ENCODE measurements around the gene KCNAB1.

Gene KCNAB1

DNA sequence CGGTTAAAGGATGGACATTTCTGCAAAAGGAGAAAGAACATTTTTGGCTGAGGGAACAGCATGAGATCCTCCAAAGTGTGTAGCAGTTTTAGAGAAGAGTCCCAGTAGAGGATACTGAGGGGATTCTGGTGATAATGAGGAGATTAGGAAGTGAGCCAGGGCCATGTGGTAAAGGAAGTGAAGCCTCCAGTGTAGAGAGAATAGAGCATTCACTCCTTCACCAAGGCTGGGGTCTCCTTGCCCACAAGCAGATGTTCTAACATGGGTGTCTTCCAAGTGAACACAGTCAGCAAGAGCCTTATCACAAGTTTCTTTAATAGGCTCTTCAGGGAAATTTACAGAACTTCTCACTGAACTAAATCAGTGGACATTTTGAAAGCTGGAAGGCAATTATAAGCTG is 260.9 kb downstream of the KCNAB1 start:
- DNase-seq = no peak

DNA sequence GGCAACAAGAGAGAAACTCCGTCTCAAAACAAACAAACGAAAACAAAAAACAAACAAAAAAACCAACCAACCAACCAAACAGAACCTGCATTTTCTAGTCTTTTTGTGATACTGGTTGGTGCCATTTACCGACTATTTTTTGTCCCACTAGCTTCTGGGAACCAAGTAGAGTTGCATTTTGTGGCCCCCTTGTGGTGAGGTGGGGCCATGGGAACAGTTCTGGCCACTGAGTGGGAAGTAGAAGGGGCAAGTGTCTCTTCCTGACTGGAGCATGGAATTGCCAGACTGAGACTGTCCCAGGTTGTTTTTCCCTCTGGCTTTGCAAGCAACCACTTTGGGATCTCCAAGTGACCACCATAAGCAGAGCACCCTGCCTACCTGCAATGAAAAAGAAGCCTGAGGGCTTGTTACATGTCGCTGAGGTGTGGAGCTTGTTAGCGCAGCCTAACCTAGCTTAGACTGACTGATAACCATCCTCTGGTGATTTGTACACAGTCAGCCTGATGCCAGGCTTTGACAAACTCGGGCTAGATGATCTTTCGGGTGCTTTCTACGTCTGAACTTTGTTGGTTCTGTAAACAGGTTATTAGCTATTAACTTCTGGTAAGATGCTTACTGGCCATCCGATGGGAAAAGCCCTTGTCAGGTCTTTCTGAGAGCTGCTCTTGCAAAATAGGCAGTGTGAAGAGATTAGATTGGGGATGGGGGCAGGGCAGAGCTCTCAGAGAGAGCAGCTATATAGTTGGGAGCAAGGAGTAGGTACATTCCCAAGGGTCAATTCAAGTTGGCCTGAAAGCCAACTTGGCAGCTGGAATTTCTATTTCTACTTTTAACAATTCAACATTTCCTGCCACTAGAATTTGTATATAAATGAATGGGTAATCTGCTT is 262.3 kb downstream of the KCNAB1 start:
- peak; percentile 39 for DNase-seq

DNA sequence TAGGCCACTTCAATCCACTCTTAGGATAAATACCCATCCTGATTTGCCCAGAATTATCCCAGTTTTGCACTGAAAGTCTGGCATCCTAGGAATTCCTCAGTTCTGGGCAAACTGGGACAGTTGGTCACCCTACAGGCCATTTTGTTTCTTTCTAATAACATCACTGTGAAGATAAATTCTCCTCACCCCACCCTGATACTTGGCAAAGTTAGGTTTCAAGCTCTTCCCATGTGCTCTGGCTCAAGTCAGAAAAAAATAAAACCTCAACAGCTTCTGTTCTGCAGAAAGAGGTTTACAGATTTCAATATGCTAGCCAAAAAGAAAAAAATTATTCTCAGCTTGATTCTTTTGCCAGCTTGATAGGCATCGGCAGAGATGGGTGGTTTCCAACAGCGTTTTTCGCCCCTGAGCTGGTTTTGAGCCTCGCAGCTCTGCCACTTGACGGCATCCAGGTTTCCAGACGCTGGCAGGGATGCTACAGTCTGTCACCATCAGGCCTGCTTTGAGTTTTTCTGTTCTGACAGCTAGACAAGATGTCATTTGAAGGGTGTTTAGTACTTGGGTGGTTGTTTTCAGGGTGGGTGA is 263.2 kb downstream of the KCNAB1 start:
- DNase-seq = no peak

DNA sequence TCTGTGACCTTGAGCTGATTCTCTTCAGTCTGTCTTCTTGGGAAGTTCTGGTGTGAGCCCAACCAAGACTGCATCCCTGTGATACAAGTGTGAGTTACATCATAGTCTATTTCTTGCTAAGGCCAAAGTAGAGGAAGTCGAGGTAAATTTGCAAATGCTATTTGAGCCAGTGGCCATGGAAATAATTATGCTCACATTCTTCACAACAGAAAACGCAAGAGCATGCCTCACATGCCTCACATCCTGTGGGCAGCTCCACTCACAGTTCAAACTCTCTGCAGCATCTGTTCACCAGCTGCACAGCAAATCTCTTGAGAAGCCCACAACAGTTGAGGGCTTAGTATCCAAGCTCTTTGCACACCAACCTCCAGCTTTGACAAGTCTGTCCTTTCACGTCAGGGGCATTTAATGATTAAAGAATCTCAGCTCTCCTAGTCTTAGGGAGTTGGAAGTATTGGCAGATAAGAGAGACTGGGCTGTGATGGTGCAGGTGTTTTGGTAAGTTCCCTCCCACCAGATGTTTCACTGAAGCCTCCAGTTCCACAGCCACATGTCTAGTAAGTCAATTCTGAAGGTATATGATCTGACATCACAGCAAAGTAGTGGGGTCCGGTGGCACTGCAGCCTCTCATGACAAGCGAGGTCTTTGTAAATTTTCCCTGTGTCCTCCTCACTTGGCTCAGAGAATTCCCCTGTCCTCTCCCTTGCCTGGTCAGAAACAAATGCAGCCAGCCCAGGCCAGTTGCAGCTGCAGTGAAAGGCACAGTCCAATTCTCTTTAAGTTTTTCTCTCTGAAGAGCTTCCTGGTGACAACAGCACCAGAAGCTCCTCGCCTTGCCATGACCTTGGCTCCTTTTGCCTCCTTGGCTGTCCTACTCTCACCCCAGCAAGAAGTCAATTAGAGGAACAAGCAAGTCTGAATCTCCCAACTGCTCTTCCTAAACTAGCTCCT is 268.4 kb downstream of the KCNAB1 start:
- no peak for DNase-seq

DNA sequence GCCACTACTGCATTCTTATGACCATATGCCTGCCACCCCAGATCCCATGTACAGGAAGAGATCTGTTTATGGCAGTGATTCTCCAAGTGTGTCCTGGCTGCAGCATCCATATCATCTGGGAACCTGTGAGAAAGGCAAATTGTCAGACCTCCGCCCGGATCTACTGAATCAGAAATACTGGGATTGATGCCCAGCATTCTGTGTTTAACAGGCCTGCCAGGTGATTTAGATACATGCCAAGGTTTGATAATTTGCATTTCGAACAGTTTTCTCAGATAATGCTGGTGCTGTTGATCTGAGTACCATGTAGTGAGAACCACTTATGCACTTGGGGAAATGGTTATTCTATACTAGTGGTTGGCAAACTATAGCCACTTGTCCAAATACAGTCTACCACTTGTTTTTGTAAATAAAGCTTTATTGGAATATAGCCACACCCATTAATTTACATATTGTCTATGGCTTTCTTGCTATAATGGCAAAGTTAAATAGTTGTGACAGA is 269.1 kb downstream of the KCNAB1 start:
- no peak for DNase-seq

DNA sequence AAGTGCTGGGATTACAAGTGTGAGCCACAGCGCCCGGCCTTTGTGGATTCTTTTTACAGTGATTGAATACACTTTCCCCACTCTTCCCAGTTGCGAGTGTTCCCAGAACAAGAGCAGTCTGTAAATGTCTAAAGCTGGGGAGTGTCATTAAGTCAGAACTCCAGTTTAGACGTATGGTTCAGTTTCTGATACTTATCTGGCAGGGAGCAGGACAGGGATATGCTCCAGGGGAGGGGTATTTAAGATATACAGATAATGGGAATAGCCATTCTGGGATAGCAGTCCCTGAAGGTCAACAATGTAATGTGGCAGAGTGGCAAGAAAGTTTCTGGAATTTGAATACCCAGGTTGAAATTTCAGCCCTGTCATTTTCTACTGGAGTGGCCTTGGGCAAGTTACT is 270.5 kb downstream of the KCNAB1 start:
- DNase-seq = no peak

DNA sequence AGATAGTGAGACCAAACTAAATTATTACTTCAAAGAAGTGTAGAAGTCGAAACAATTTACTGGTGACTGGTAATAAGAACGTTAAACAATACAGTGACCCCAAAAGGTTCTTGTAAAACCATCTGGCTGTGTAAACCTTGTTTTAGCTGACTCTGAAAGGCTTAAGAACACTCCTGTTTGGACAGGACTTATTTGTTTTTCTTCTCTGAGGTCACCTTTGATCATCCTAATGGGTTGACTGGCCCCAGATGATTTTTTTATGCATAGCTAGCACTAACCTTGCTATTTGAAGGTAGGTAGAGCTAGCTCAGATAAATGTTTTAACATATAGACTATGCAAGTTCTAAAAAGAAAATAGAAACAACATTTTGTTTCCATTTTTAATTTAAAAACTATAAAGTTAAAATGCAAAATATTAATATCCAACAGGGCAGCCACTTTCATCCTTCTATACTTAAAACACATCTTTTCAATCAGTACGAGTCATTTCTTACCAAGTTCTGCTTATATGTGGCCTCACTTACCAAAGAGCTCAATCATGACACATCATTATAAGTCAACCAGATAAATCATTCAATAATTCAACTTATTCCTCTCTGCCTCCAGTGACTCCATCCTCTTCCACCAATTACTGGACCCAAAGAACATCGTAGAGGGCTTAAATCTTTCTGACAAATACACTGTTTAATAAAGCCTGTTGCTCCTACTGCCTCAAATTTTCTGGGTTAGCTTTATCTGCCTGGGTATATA is 275.8 kb downstream of the KCNAB1 start:
- no peak for DNase-seq

DNA sequence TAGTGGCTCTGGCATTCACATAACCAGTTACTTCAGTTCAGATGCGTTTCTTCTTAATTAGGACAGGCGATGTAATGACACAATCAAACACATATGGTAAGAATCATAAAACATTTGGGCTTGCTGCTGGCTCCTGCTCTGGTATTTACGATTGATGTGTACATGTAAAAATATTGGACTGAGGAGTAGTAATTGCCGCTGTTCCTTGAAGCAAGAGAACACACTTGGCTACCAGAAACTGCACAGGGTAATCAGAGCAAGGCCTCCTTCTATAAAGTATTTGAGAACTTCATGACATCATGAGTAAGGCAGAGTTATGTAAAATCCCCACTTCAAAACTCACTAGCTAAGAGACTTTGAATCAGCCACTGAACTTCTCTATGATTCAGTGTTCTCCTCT is 276.5 kb downstream of the KCNAB1 start:
- DNase-seq = no peak

DNA sequence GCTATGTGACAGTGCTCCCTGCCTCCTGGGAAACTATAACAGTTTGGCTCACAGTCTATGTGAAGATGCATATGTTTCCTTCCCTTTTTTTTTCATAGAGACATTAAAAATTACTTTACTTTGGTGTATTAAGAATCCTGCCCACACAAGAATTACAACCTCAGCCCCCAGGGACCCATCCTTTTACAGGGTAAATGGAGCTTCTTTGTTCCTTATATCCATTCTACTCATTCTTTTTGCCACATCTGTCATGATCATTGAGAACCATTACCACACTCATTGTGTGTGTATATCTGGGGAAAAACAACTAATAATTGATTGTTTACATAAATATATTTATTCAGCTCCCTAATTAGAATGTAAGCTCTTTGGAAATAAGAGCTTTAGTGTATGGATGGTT is 277.2 kb downstream of the KCNAB1 start:
- no peak for DNase-seq

DNA sequence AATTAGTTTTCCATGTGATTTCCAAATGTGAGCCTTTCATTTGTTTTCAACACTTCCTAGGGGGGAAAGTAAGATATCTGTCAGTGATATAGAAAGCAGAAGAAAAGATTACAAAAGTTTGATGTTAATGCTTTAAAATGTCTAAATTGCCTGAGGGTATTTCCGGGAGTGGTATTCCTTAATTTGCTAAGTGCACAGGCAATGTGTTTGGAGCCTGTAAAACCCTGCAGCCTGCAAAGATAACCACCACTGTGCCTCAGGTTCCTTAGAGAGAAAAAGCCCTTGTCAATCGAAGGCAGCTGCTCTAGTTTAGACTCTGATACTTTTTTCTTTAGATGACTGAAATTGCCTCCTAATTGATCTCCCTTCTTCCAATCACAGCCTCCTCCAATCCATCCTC is 279.7 kb downstream of the KCNAB1 start:
- no peak for DNase-seq

DNA sequence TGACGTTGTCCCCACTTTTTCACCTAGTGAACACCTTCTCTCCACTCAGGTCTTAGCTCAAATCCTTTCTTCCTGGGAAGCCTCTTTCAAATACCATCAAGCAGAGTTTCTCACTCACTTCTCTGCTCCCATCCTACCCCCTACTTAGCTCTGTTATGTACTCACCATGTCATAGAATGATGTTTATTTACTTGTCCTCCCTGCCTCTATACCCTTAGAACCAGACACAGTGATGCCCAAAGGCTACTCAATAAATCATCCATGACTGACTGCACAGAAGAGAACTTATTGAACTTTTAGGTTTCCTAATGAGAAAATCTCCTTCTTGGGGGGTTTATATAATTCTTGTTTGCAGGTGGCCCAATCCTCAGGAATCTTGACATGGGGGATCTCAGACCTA is 280.4 kb downstream of the KCNAB1 start:
- no peak for DNase-seq

DNA sequence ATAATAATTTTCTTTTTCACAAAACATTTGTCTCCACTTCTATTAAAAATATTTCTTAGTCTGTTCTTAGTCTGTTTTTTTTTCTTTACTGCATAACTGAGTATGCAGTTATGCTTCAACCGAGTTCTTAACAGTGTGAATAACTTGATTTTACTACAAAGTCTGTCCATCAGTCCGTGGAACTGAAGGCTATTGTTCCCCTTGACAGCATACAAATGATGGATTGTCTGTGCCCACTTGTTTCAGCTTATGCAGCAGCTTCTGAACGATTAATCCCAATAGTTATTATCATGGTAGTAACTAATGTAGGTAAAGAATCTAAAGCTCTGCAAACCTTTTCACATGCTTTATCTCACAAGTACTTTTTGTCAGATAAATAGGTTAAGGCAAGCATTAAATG is 283.8 kb downstream of the KCNAB1 start:
- no peak for DNase-seq

DNA sequence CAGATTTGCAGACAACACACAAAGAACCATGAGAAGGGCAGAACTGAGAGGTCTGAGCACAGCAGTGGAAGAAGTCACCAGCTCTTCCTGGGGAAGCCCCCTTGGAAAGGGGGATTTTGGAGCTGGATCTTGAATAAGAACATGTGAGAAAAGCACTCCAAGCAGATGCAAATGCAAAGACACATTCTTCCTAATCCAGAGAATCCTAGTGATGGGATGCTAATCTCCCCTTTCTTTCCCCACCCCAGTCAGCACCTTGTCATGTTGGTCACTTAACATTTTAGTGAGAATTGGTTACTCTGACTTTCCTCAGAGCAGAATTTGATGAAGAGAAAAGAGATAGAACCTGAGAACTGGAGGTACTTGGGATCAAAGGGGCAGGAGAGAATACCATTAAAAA is 286.0 kb downstream of the KCNAB1 start:
- no peak for DNase-seq

DNA sequence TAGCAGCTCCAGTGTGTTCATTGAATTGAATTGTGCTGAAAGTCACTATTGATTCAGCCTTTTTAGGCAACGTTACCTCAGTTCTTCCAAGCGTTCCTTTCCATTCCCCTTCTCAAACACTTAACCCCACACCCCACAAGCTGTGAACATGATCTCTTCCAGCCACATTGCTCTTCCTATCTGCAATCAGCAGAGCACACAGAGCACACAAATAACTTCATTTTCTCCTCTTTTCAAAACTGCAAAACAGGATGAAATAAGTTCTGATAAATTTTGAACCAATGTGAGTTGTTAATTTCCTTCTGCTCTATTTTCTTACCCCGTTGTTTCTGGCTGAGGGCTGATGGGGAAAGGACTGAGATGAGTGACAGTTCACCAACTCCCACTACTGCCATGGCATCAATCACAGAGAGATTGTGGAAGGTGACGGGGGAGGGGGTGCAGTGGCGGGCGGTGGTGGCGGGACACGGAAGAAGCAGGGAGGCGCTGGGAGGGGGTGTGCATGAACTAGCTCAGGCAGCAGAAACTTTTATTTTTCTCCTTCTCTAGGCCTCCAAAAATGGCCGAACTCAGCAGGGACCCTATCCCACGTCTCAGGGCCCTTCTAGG is 287.3 kb downstream of the KCNAB1 start:
- DNase-seq = no peak

DNA sequence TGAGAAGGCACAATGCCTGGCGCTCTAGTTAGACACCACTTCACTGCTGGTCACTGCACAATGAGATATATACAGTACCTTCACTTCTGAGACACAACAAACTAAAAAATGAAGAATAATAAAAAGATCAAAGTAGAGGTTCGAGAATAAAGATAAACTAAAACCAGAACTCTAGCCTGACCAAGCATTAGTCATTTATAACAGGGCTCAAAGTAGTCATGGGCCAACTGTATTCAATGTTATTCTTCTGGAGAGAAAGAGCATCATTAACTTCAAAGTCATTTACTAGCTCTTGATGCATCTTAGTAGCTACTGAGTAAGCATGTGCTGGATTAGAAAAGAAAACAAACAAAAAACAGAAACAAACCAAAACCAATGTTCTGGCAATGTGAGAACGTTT is 289.3 kb downstream of the KCNAB1 start:
- DNase-seq = no peak

DNA sequence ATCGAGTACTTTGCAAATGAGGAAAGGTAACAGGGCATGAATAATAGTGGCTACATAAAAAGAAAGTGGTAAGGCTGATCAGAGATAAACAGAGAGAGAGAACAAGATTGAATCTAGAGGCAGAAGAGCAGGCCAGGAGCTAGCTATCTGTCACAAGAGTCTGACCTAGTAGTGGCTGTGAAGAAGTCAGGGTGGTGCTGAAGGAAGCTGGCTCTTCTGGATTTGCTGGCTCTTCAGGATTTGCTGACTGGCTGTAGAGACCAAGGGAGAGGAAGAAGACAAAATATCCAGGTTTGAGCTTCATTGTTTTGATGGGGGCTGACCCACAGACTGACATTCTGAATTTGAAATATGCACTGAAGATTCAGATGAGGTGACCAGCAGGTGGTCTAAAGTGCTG is 292.2 kb downstream of the KCNAB1 start:
- no peak for DNase-seq

DNA sequence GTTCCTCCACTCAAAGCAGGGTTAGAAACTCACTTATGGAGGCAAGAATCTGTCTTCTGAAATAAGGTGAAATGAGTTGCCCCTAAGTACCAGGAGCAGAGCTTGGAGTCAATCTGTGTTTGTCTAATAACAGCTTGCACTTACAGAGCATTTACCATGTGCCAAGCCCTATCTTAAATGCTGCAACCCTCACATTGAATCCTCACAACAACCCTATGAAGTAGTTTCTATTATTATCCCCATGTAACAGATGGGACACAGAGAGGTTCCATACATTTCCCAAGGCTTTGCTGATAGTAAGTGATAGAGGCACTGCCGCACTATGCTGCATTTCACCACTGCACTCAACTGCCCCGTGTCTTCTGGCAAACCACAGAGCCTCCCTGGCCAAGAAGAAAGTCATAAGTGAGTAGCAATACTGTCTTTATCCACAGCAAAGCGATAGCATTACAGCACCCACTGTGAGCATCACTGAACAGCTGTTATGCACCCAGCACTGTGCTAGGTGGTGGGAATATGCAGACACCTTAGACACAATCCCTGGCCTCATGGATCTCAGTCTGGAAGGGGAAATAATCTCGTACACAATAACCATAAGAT is 293.0 kb downstream of the KCNAB1 start:
- DNase-seq = no peak

DNA sequence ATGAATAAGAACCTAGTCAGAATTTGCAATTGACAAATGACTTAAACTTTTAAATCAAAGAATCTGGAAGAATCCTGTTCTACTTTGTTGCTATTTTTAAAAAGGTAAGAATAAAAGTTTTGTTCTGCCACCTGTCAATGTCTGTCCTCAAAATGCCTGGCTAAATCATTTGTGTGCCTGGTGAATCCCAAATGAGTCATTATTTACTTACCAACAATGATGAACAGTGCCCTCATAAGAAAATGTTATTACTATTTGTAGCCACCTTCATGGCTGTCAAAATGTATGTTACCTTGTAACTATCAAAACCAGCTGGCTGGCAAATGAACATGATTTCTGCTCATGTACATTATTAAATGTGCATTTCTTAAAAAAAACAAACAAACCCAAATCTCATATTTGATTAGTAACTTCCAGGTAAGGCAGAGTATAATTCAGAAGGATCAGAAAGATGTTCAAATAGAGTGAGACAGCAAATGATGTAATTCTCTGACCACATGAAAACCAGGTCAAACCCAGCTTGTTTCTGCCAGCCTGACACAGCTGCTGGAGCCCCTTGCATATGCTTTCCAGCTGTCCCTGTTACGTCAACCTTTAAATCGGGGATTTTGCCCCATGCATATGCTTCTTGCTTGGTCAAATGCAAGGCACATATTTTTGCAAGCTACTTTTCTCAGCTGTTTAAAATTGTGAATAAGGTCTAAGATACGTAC is 296.6 kb downstream of the KCNAB1 start:
- no peak for DNase-seq

DNA sequence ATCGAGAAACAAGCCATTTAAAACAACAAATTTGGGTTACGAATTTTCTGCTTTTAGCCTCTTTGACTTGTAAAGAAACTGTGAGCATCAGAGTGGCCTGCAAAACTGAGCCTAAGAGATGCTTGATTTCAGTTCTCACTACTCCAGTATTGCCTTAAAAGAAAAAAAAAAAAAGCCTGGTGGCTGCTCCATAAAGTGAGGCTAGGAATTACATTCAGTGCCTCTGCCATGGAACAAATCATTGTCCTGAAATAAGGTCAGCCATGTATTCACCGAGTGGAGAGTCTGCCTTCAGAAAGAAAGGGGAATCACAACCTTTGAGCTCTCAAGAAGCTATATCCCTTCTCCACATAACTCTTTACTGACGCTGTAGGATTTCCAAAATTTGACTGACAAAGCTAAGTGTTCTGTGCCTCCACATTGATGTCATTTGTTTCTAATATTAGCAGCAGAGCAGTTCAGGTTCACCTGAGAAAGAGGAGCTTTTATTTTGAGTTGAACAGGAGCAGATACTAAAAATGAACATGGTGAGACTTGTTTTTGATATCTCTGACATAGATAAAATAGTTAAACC is 297.3 kb downstream of the KCNAB1 start:
- DNase-seq = no peak

DNA sequence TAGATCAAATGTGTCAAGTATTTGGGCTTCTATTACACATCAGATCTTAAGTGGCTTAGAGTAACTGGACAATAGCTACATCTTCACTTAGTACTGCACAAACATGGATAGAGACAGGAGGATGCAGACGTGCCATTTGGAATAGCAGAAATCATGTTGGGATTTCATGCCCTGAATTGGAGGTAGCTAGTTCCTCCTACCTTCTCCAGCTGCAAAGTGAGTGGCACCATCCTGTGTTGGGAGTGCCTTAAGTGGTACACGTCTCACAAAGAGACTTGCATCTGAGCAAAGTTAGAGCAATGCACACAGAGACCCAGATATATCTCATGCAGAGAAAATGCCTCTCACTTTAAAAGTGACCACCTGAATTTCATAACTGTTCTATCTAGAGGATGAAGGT is 298.1 kb downstream of the KCNAB1 start:
- no peak for DNase-seq

DNA sequence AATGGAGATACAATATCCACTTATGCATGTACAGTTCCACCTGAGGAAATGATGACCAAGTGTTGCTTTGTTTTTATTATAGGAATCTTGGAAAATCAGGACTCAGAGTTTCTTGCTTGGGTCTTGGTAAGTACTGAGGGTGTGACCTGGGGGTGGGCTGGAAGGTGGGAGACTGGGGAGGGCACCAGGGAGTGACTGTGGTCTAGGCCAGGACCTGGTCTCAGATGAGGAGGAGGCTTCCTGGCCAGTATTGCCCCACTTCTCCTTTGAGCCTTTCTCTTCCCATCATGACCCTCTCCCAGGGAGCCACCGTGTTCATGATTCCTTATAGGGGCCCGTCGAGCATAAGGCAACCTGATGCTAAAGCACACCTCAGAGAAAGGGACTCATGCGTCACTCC is 301.2 kb downstream of the KCNAB1 start:
- no peak for DNase-seq
